ENCODE data around the gene NPTX1.

DNA sequence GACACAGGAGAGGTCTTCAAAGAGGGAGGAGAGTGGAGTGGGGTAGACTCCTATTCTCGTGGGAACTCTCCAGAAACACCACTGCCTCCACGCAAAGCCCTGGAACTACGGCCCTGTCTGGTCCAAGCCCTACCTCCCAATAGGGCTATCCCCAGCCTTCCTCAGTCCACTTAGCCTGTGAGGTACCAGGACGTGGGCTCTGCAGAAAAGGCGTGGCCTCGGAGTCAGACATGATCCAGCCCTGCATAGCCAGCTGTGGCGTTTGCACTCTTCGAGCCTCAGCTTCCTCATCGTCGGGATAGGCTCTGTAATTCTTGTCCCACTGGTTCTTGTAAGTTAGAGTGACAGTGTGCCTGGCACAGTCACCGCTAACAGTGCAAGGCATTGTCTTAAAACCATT is 47.6 kb downstream of the NPTX1 start:
- TF ChIP-seq, protein P1, sequence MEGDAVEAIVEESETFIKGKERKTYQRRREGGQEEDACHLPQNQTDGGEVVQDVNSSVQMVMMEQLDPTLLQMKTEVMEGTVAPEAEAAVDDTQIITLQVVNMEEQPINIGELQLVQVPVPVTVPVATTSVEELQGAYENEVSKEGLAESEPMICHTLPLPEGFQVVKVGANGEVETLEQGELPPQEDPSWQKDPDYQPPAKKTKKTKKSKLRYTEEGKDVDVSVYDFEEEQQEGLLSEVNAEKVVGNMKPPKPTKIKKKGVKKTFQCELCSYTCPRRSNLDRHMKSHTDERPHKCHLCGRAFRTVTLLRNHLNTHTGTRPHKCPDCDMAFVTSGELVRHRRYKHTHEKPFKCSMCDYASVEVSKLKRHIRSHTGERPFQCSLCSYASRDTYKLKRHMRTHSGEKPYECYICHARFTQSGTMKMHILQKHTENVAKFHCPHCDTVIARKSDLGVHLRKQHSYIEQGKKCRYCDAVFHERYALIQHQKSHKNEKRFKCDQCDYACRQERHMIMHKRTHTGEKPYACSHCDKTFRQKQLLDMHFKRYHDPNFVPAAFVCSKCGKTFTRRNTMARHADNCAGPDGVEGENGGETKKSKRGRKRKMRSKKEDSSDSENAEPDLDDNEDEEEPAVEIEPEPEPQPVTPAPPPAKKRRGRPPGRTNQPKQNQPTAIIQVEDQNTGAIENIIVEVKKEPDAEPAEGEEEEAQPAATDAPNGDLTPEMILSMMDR (IDR thresholded peaks at IDR 0.05; ENCODE audit: low read depth, low read length), result no peak
- TF ChIP-seq MYC (IDR thresholded peaks at IDR 0.05; ENCODE audit: low read depth, low read length), result no peak
